Inflammatory macrophage treated with lipopolysaccharide for 1 hour (primary cell): Measurements from ENCODE around the gene ATF1.
"Not testable (repeated sequence)": the region's sequence is repeated elsewhere in the genome, so short reads cannot be mapped to it uniquely, and the experiment has no call there.

Experiments
- DNase-seq, 2 donors: peaks; one replicate each; pipeline ENCODE4 v3.0.0-alpha.2; 2020 to 2022

ATF1 gene

DNA sequence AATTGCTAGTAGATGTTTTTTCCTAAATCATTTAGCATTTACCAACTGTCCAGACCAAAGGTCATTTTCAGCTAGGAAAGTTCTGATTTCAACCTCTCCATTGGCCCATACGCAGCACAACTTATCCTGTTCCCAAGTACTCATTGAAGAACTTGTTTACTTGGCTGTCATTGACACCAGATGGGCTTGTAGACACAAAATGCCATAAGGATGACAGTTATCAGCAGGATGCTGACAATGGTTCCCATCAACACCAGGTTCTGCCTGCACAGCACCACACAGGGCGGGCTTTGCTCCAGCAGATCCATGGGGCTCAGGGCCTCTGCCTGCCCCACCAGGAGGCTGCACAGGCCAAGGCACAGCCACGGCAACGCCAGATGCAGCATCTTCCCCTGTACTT lies 42.3 kb downstream of the ATF1 start:
- no peak for DNase-seq

DNA sequence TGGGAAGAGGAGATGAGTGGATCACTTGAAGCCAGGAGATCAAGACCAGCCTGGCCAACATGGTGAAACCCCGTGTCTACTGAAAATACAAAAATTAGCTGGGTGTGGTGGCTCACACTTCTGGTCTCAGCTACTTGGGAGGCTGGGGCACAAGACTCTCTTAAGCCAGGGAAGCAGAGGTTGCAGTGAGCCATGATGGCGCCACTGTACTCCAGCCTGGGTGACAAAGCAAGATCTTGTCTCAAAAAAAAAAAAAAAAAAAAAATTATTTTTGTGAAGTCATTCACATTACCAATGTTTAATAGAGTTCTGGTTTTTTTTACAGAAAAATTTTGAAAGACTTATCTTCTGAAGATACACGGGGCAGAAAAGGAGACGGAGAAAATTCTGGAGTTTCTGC lies 45.2 kb downstream of the ATF1 start:
- DNase-seq, result not testable (repeated sequence)

DNA sequence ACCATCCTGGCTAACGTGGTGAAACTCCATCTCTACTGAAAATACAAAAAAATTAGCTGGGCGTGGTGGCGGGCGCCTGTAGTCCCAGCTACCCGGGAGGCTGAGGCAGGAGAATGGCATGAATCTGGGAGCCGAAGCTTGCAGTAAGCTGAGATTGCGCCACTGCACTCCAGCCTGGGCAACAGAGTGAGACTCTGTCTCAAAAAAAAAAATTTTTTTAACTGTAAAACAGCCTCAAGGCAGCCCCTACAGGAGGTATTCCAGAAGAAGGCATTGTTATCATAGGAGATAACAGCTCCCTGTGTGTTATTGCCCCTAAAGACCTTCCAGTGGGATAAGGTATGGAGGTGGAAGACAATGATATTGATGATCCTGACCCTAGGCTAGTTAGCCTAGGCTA lies 51.0 kb downstream of the ATF1 start:
- DNase-seq, result not testable (repeated sequence)

DNA sequence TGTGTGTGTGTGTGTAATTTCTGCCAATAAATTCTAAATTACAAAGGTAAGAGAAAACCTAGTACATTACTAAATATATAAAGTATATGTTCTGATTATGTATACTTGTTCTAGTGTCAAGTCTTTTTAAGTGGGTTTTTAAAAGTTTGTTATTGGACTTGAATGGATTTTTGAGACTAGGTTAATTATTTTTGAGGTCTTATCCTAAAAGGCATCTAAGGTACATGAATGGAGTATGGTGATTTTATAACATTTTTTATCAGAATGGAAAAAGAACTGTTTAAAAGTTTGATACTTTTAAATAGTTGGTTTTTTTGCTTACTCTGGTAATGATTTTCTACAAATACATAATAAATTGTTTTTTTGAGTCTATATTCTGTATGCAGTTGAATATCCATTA lies 56.3 kb downstream of the ATF1 start:
- no peak for DNase-seq

DNA sequence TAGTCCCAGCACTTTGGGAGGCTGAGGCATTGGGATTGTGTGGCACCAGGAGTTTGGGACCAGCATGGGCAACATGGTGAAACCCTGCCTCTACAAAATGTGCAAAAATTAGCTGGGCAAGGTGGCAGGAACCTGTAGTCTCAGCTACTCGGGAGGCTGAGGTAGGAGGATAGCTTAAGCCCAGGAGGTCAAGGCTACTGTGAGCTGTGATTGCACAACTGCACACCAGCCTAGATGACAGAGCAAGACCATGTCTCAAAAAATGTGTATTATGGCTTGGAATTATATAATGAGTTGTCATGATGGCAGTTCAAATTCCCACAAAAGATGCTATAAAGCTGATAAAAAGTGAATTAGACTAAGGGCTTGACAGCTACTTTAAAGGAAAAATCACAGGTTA lies 58.2 kb downstream of the ATF1 start:
- no peak for DNase-seq

DNA sequence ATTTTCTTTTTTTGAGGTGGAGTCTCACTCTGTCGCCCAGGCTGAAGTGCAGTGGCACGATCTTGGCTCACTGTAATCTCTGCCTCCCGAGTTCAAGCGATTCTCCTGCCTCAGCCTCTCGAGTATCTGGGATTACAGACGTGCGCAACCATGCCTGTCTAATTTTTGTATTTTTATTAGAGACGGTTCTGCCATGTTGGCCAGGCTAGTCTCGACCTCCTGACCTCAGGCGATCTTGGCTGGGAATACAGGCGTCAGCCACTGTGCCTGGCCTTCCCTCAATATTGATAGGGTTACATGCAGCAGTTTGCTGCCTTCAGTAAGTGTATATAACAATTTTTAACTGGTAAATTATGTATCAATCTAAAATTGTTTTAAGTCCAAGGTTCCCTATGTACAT lies 59.8 kb downstream of the ATF1 start:
- DNase-seq, result not testable (repeated sequence)

DNA sequence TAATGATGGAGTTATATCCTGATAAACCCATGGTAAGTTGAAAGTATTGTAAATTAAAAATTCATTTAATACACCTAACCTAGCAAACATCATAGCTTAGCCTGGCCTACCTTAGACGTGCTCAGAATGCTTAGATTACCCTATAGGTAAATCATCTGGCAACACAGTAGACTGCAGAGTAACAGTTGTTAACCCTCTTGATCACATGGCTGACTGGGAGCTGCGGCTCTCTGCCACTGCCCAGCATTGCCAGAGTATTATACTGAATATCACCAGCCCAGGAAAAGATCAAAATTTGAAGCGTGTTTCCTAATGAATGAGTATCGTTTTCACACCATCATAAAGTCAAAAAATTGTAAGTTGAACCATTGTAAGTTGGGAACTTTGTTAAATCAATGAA lies 61.0 kb downstream of the ATF1 start:
- DNase-seq, result no peak

DNA sequence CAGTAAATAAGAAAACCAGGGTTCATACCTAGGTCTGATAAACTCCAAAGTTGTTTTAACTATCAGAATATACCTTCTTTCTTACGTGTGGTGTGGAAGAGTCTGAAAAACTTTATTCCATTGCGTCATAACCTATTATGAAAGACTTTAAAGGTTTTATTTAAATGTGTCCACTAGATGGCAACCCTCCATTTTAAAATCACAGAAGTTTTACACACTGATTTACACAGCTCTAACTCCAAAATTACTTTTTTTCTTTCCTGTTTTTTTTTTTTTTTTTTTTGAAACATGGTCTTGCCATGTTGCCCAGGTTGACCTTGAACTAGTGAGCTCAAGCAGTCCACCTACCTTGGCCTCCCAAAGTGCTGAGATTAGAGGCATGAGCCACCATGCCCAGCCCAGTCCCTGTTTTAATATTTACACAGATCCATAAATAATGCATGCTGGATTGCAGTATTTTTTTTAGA lies 61.5 kb downstream of the ATF1 start:
- DNase-seq, result peak; percentile 53 to 87

DNA sequence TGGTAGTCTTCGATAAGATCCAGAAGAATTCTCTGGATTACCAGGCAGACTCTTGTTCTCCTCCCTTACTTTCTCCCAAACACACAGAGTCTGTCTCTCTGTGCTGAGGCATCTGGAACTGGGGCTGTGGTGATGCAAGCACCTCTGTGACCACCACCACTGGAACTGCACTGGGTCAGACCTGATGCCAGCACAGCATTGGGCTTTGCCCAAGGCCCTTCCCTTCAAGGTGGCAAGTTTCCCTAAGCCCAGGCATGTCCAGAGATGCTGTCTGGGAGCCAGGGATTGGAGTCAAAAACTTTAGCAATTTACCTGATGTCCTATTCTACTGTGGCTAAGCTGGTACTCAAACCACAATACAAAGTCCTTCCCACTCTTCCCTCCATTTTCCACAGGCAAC lies 64.2 kb downstream of the ATF1 start:
- no peak for DNase-seq

DNA sequence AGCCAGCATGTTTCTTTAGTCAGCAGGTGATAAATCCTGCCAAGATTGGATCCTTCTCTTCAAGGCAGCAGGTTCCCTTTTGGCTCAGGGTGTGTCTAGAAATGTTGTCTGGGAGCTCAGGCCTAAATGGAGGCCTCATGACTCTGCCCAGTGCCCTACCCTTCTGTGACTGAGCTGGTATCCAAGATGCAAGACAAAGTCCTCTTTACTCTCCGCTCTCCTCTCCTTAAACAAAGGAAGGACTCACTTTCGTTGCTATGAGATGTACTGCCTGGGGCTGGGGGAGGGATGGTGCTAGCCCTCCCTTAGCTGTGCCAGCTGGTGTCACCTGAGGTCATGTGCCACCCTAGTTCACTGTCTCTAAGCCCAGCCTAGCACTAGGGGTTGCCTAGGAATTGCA lies 65.0 kb downstream of the ATF1 start:
- DNase-seq, result no peak

DNA sequence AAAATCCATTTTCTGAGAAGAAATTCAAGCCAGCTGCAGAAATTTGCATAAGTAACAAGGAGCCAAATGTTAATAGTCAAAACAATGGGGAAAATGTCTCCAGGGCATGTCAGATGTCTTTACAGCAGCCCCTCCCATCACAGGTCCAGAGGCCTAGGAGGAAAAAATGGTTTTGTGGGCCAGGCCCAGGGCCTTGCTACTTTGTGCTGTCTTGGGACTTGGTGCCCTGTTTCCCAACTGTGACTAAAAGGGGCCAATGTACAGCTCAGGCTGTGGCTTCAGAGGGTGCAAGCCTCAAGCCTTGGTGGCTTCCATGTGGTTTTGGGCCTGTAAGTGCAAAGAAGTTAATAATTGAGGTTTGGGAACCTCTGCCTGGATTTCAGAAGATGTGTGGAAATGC lies 69.9 kb downstream of the ATF1 start:
- DNase-seq, result not testable (repeated sequence)

DNA sequence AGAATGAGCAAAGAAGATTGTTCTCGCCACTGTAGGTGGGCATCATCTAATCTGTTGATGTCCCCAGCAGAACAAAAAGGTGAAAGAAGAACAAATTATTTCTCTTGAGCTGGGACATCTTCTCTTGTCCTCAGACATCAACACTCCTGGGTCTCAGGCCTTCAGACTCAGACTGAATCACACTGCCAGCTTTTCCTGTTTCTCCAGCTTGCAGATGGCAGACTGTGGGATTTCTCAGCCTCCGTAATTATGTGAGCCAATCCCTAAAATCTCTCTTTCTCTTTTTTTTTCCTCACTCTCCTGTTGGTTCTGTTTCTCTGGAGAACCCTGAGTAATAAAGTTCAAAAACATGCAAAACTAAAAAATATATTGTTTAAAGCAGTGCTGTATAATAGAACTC lies 75.1 kb downstream of the ATF1 start:
- DNase-seq, result no peak

DNA sequence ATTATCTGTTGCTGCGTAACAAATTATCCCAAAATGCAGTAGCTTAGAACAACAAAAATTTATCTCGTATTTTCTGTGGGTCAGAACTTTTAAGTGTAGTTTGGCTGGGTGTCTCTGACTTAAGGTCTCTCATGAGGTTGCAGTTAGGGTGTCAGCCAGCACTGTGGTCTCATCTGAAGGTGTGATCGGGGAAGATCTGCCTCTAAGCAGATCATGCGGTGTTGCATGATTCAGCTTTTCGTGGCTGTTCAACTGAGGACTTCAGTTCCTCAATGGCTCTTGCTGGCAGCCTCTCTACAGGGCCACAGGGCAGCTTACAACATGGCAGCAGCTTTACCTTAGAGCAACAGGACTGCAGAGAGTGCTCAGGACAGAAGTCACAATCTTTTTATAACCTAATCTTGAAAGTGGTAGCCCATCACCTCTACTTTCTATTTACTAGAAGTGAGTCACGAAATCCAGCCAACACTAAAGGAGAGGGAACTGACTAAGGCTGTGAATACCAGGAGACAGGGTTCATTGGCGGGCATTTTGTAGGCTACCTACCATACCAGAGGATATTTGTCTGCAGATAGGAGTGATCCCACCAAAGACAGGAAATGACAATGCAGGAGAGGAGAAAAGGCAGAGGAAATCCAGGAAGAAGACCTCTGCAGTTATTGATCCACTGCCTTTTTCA lies 77.0 kb downstream of the ATF1 start:
- DNase-seq, result no peak

DNA sequence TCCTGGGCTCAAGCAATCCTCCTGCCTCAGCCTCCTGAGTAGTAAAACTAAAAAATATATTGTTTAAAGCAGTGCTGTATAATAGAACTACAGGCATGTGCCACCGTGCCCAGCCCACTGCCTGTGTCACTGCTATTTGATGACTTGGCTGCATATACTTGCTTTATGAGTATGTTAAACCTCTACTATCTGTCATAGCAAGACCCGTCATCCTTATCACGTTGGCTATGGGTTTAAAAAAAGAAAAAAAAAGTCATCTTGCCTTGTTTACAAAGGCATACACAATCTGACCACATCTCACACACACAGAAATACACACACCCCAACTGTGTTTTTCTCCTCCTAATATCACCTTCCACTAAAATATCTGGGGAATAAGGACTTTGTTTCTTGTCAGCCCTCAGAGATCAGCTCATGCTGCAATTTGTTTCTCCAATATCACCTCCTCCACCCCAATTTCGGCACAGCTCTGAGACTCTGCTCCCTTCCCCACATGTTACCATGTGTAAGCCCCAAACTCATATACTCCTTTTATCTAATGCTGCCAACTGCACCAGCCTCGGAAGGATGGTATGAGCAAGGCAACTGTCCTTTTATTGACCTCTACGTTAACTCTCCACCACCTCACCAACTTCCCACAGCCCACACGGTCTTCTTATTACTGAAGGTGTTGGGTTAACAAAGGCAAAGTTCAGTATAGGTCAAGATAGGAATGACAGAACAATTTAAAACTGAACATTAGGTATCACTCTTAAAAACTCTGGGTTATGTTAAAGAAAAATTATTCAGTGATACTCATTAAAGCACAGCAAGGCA lies 78.0 kb downstream of the ATF1 start:
- DNase-seq, result no peak

DNA sequence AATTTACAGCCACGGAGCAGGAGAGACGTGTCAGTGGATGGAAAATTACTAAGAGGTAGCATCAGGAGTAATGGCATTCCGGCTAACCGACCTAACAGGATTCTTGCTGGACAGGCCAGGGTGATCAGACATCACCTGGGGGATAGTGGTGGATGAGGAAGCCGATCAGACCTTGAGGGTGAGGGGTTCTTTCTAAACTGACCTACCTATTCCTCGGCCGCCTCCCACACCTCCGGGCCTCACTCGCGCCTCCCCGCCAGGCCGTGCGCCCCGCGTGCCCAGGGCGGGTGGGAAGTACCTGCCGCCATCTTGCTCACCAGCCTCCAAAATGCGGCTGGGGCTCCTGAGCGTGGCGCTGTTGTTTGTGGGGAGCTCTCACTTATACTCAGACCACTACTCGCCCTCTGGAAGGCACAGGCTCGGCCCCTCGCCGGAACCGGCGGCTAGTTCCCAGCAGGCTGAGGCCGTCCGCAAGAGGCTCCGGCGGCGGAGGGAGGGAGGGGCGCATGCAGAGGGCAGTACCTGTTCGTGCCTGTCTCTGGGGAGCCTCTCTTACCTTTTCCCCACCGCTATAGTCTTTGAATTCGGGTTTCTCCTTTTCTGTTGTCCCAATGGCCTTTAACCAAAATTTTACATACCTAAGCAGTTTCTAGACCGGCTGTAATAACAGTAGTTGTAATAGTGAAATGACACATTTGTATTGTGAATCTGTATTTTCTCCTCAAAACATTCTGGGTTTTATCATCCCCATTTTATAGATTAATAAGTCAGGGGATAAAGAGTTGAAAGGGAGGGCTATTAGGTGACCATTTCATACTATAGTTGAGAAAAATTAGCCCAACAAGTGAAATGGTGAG lies 79.0 kb downstream of the ATF1 start, which contains the start of gene TMPRSS12:
Gene TMPRSS12 (plus strand): TSS at position 290 of the 857 bp plus-strand sequence. CDS start 39 bp downstream, at position 329.
- no peak for DNase-seq

DNA sequence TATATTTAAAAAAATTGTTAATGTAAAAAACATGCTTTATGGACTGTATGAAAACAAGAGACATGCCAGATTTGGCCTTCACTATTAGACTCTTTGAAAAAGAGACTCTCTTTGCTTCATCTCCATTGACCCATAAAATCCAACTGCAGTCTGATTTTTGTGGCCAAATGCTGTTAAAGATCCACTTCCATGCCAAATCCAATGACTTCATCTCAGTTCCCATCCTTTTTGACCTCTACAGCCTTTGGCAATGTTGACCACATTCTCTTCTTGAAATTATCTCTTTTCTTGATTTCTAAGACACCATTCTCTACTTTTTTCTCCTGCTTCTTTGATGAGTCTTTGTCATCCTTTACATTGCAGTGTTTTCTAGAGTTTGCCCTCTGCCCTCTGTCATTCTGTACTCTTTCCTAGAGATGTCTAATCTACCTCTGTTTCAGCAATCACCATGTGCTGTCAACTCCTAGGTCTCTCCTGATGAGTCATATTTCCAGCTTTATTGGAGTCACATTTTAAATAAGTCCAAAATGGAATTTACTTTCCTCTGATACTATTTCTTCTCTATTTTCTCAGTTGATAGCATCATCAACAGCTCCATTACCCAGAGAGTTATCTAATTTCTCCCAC lies 81.2 kb downstream of the ATF1 start:
- no peak for DNase-seq

DNA sequence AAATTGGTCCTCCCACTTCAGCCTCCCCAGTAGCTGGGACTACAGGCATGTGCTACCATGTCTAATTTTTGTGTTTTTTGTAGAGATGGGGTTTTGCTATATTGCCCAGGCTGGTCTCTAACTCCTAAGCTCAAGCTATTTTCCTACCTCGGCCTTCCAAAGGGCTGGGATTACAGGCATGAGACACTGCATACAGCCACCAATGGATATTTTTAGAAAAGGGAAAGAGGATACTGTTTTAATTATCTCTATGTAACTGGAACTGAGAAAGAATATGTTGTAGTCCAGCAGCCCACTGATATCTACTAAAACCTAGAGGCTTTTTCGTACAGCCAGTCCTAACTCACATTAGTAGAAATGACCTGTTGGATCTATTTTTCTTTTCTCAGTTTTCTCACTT lies 85.1 kb downstream of the ATF1 start:
- no peak for DNase-seq

DNA sequence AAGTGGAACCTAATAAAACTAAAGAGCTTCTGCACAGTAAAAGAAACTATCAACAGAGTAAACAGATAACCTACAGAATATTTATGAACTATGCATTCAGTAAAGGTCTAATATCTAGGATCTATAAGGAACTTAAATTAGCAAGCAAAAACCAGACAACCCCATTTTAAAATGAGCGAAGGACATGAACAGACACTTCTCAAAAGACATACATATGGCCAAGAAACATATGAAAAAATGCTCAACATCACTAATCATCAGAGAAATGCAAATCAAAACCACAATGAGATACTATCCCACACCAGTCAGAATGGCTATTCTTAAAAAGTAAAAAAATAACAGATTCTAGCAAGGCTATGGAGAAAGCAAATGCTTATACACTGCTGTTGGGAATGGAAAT lies 91.3 kb downstream of the ATF1 start:
- not testable (repeated sequence) for DNase-seq

DNA sequence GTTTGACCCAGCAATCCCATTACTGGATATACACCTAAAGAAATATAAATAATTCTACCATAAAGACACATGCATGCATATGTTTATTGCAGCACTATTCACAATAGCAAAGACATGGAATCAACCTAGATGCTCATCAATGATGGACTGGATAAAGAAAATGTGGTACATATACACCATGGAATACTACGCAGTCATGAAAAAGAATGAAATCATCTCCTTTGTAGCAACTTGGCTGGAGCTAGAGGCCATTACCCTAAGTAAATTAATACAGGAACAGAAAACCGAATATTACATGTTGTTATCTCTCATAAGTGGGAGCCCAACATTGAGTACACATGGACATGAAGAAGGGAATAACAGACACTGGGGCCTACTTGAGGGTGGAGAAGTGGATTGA lies 91.8 kb downstream of the ATF1 start:
- not testable (repeated sequence) for DNase-seq

DNA sequence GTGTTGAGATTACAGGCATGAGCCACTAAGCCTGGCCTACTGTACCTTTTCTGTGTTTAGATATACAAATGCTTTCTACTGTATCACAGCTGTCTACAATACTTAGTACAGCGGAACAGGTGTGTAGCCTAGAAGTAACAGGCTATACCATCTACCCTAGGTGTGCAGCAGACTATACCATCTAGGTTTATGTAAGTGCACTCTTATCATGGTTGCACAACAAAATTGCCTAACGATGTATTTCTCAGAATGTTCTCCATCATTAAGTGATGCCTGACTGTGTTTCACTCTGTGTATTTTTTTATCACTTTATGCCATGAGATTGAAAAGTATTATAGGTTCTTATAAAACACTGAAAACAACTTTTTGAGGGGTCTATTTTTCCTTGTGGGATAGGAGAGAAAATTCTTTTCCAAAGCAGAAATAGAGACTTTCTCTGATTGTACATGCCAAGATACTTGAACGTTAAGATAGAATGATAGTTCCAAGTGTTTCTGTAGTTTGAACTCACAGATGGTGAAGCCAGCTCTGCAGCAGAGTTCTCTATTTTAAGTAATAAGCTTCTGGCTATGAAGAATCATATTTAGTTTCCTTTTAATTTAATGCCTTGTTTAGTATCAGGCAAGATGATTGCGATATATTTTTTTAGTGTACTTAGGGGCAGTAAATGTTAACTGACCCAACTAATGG lies 95.9 kb downstream of the ATF1 start:
- no peak for DNase-seq

DNA sequence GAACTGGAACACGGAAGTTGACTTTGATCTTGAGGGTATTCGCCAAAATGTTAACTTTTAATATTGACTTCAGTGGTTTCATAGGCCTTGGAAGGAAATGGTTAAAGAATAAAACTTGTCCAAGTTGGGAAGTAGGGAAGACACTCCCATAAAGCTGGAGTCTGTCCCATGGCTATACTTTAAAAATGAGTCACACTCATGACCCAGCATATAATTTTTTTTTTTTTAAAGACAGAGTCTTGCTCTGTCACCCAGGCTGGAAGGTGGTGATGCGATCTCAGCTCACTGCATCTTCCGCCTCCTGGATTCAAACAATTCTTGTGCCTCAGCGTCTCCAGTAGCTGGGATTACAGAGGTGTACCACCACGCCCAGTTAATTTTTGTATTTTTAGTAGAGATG lies 98.4 kb downstream of the ATF1 start:
- DNase-seq, result no peak

DNA sequence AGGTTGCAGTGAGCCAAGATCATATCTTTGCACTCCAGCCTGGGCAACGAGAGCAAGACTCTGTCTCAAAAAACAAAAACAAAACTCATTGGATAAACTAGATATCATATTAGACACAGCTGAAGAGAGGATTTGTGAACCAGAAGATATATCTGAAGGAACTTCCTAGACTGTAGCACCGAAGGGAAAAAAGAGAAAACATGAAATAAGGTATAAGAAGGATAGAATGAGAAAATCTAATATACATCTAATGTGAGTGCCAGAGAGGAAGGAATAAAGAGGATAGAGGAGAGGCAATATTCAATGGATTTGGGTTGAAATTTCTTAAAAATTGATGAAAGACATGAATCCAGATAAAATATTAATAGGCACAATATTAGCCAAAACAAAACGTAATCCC lies 101.4 kb downstream of the ATF1 start:
- DNase-seq, result no peak
